K562 (cell line): Measurements from ENCODE around the gene CMAS. TPM values are rescaled to one million over a fixed set of nuclear protein-coding genes. Genes with fewer than 3 reads are reported as not detected.

Experiments used
- BCLAF1 ChIP-seq, 2 experiments: fragments of 450-650 bp in 1 of 2; IDR thresholded peaks; 2 replicates each; pipeline ENCODE4 v1.6.1; 2011 to 2017; ENCODE audit warnings: low read depth in 2 of 2, antibody characterized with exemption in 1 of 2, borderline replicate concordance in 1 of 2, low read length in 1 of 2, mild to moderate bottlenecking in 1 of 2, mixed read lengths in 1 of 2; ENCODE audit not compliant: control insufficient read depth in 1 of 2
- CC2D1A ChIP-seq: fragments of 450-650 bp; IDR thresholded peaks from 2 replicates; pipeline ENCODE4 v1.6.1; 2017; ENCODE audit warnings: mild to moderate bottlenecking
- GATAD2B ChIP-seq: fragments of 450-650 bp; IDR thresholded peaks from 2 replicates; pipeline ENCODE4 v1.6.1; 2017; ENCODE audit warnings: mild to moderate bottlenecking, borderline replicate concordance
- HMGN3 ChIP-seq: IDR thresholded peaks from 2 replicates; pipeline ENCODE4 v1.6.1; 2011; ENCODE audit warnings: borderline replicate concordance, low read depth, mild to moderate bottlenecking, mixed read lengths, low read length; ENCODE audit not compliant: insufficient read length; ENCODE audit errors: extremely low read depth
- MNT ChIP-seq, 2 experiments: fragments of 450-650 bp; conservative IDR thresholded peaks; 2 replicates each; pipeline ENCODE4 v1.6.1; 2017; ENCODE audit warnings: mild to moderate bottlenecking in 2 of 2, moderate library complexity in 2 of 2
- NFIC ChIP-seq: fragments of 450-650 bp; IDR thresholded peaks from 2 replicates; pipeline ENCODE4 v1.6.1; 2017; ENCODE audit warnings: mild to moderate bottlenecking, inconsistent platforms
- NFRKB ChIP-seq: fragments of 450-650 bp; IDR thresholded peaks from 2 replicates; pipeline ENCODE4 v1.6.1; 2016; ENCODE audit warnings: low read depth
- SRF ChIP-seq, 2 experiments: fragments of 250-450, 450-650 bp in 1 of 2; sonication (Bioruptor Pico) in 1 of 2; sonication (generic) in 1 of 2; formaldehyde crosslinking; IDR thresholded peaks; 2 replicates each; pipeline versions ENCODE4 v1.5.0 to v1.5.1; 2020 to 2022; ENCODE audit warnings: mild to moderate bottlenecking in 1 of 2, missing genetic modification reagents in 1 of 2
- STAG1 ChIP-seq: sonication (generic); formaldehyde crosslinking; IDR thresholded peaks from 2 replicates; pipeline ENCODE4 v1.5.0; 2020; ENCODE audit warnings: missing genetic modification reagents, borderline replicate concordance
- YY1 ChIP-seq, 3 experiments: IDR thresholded peaks; 2 replicates each; pipeline ENCODE4 v1.6.1; 2011; ENCODE audit warnings: low read length in 2 of 3, mild to moderate bottlenecking in 2 of 3, moderate library complexity in 2 of 3, borderline replicate concordance in 1 of 3, control low read depth in 1 of 3, low read depth in 1 of 3; ENCODE audit not compliant: insufficient read depth in 3 of 3, insufficient replicate concordance in 2 of 3, control insufficient read depth in 1 of 3, insufficient read length in 1 of 3; ENCODE audit errors: extremely low read depth in 1 of 3
- polyA plus RNA-seq, 8 experiments: library from polyadenylated mRNA; depleted of rRNA in 4 of 8; stranded (reverse) in 5 of 8; unstranded in 3 of 8; fragments of >200 nt; fragmentation: Nextera tagmentation in 2 of 8; fragmentation: Illumina TruSeq in 1 of 8; extraction: Ambion mirVana in 2 of 8; extraction: Trizol in 1 of 8; gene quantifications; 2 replicates each; pipeline versions ENCODE4 v1.2.1 to v1.2.3, GENCODE V29; 2011 to 2014; ENCODE audit warnings: inconsistent platforms in 1 of 8, missing spikeins in 1 of 8
- total RNA-seq, 7 experiments: library from RNA; depleted of rRNA in 6 of 7; stranded (reverse); fragments of >200 nt in 6 of 7; fragmentation: Illumina TruSeq in 2 of 7; extraction: Trizol in 2 of 7; gene quantifications; 2 replicates each; pipeline versions ENCODE4 v1.2.1 to v1.2.3, GENCODE V29; 2011 to 2021; ENCODE audit warnings: low replicate concordance in 1 of 7
- TF ChIP-seq, protein P1 (sequence below): IDR thresholded peaks from 3 replicates; pipeline ENCODE4 v1.6.1; 2011; ENCODE audit warnings: borderline replicate concordance, mild to moderate bottlenecking; ENCODE audit not compliant: insufficient read length, insufficient read depth
- TF ChIP-seq, protein P2 (sequence below): fragments of 450-650 bp; formaldehyde crosslinking; IDR thresholded peaks from 2 replicates; pipeline ENCODE4 v1.4.0; 2022; ENCODE audit warnings: missing genetic modification characterization
- TF ChIP-seq, protein P3 (sequence below), 2 experiments: fragments of 150-350 bp in 1 of 2; IDR thresholded peaks; 2 replicates each; pipeline ENCODE4 v1.6.1; 2012 to 2016; ENCODE audit warnings: low read depth in 2 of 2, low read length in 2 of 2, mild to moderate bottlenecking in 1 of 2, moderate library complexity in 1 of 2

CMAS gene
- total and polyA plus RNA-seq, 9 of the 15 experiments (the other 6 are each of a cell fraction or from before 2014, with no cell fraction given) = 29.7 to 108 (median 65.3) TPM

DNA sequence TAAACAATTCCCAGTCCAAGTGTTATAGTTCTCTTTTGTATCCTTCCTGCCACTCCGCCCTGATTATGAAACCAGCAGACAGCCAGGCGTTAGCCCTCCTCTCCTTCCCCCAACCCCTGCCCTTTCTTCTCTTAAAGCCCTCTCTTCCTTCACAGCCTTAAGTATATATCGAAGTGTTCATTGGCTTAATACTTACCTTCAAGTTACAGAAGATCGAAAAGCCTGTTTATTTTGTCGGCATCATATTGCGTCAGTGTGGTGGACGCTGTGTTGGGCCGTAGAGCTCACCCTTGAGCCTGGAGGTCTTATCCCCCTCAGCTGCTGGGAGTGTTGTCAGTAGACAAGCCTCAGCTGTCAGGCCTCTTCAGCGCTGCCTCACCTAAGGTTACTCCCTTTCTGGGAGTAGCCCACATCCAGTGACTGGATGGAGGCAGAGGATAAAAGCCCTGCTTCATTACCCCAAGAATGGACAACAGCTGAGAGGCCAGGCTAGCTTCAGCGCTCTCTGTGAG lies 36.2 kb downstream of the CMAS start (continued):
- TF ChIP-seq MNT (conservative IDR thresholded peaks at IDR 0.05) (peak in 1 of 2 experiments; percentile 57; a peak in 2 of 4 replicates), GATAD2B (no peak), BCLAF1 (IDR thresholded peaks at IDR 0.05; ENCODE audit: borderline replicate concordance in 1 of 2, control insufficient read depth in 1 of 2, low read depth in 2 of 2, low read length in 1 of 2) (no peak), HMGN3 (no peak), STAG1 (CRISPR knock-in tag) (no peak), CC2D1A (0 out of 2 replicates have a peak, but pooled peaks have one; percentile 22), NFIC (0 out of 2 replicates have a peak, but pooled peaks have one; percentile 27), NFRKB (peak; percentile 61; the same call in 1 of the 2 replicates), YY1 (IDR thresholded peaks at IDR 0.05; ENCODE audit: borderline replicate concordance in 1 of 3, control insufficient read depth in 1 of 3, extremely low read depth in 1 of 3, insufficient read depth in 3 of 3, insufficient read length in 1 of 3, insufficient replicate concordance in 2 of 3, low read depth in 1 of 3, low read length in 2 of 3) (no peak), SRF (CRISPR knock-in tag; IDR thresholded peaks at IDR 0.05) (no peak)
- TF ChIP-seq, protein P1, sequence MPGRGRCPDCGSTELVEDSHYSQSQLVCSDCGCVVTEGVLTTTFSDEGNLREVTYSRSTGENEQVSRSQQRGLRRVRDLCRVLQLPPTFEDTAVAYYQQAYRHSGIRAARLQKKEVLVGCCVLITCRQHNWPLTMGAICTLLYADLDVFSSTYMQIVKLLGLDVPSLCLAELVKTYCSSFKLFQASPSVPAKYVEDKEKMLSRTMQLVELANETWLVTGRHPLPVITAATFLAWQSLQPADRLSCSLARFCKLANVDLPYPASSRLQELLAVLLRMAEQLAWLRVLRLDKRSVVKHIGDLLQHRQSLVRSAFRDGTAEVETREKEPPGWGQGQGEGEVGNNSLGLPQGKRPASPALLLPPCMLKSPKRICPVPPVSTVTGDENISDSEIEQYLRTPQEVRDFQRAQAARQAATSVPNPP = no peak
- TF ChIP-seq, protein P2, sequence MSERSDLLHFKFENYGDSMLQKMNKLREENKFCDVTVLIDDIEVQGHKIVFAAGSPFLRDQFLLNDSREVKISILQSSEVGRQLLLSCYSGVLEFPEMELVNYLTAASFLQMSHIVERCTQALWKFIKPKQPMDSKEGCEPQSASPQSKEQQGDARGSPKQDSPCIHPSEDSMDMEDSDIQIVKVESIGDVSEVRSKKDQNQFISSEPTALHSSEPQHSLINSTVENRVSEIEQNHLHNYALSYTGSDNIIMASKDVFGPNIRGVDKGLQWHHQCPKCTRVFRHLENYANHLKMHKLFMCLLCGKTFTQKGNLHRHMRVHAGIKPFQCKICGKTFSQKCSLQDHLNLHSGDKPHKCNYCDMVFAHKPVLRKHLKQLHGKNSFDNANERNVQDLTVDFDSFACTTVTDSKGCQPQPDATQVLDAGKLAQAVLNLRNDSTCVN (CRISPR knock-in tag) = no peak
- TF ChIP-seq, protein P3, sequence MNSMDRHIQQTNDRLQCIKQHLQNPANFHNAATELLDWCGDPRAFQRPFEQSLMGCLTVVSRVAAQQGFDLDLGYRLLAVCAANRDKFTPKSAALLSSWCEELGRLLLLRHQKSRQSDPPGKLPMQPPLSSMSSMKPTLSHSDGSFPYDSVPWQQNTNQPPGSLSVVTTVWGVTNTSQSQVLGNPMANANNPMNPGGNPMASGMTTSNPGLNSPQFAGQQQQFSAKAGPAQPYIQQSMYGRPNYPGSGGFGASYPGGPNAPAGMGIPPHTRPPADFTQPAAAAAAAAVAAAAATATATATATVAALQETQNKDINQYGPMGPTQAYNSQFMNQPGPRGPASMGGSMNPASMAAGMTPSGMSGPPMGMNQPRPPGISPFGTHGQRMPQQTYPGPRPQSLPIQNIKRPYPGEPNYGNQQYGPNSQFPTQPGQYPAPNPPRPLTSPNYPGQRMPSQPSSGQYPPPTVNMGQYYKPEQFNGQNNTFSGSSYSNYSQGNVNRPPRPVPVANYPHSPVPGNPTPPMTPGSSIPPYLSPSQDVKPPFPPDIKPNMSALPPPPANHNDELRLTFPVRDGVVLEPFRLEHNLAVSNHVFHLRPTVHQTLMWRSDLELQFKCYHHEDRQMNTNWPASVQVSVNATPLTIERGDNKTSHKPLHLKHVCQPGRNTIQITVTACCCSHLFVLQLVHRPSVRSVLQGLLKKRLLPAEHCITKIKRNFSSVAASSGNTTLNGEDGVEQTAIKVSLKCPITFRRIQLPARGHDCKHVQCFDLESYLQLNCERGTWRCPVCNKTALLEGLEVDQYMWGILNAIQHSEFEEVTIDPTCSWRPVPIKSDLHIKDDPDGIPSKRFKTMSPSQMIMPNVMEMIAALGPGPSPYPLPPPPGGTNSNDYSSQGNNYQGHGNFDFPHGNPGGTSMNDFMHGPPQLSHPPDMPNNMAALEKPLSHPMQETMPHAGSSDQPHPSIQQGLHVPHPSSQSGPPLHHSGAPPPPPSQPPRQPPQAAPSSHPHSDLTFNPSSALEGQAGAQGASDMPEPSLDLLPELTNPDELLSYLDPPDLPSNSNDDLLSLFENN (IDR thresholded peaks at IDR 0.05; ENCODE audit: low read depth in 2 of 2, low read length in 2 of 2) = no peak
